GM11168 (cell line): ENCODE data around the gene PDCL3.

Source experiments
- in situ Hi-C: fragments of 300-500 bp; cut with MboI; formaldehyde crosslinking; loops from one replicate; pipeline ENCODE4 v1.12.0; 2022; ENCODE audit warnings: low sequenced_read_pairs; ENCODE audit not compliant: unreplicated experiment

The PDCL3 gene

GRCh38 chr2:100562613-100563406 is at the start of gene PDCL3:
PDCL3 (plus strand) TSS chr2:100562993; CDS start chr2:100563068, 75 bp downstream.
- in situ Hi-C loops = no loop called here

- in situ Hi-C loops = no loop called here
Measured at GRCh38 chr2:100513650-100514049, 49.1 kb upstream of the PDCL3 start.

- in situ Hi-C loops = no loop called here
Measured at GRCh38 chr2:100517556-100517955, 45.2 kb upstream of the PDCL3 start.

GRCh38 chr2:100518801-100519200 is 44.0 kb upstream of the PDCL3 start:
- in situ Hi-C loops = no loop called here

GRCh38 chr2:100520224-100520623 is 42.6 kb upstream of the PDCL3 start:
- in situ Hi-C loops = no loop called here

- in situ Hi-C loops = no loop called here
Measured at GRCh38 chr2:100522430-100522829, 40.4 kb upstream of the PDCL3 start.

- in situ Hi-C loops = no loop called here
Measured at GRCh38 chr2:100524331-100524730, 38.5 kb upstream of the PDCL3 start.

GRCh38 chr2:100526868-100527267 is 35.9 kb upstream of the PDCL3 start:
- in situ Hi-C loops = no loop called here

GRCh38 chr2:100527440-100528015 is 35.3 kb upstream of the PDCL3 start:
- in situ Hi-C loops = no loop called here

- in situ Hi-C loops = no loop called here
Measured at GRCh38 chr2:100529176-100529575, 33.6 kb upstream of the PDCL3 start.

GRCh38 chr2:100529900-100530299 is 32.9 kb upstream of the PDCL3 start:
- in situ Hi-C loops = no loop called here

- in situ Hi-C loops = no loop called here
Measured at GRCh38 chr2:100535855-100536254, 26.9 kb upstream of the PDCL3 start.

GRCh38 chr2:100537918-100538317 is 24.9 kb upstream of the PDCL3 start:
- in situ Hi-C loops = no loop called here

- in situ Hi-C loops = no loop called here
Measured at GRCh38 chr2:100539221-100539620, 23.6 kb upstream of the PDCL3 start.

GRCh38 chr2:100541404-100541803 is 21.4 kb upstream of the PDCL3 start:
- in situ Hi-C loops = no loop called here

- in situ Hi-C loops = no loop called here
Measured at GRCh38 chr2:100542418-100542817, 20.4 kb upstream of the PDCL3 start.

- in situ Hi-C loops = no loop called here
Measured at GRCh38 chr2:100544911-100545596, 17.7 kb upstream of the PDCL3 start.

- in situ Hi-C loops = no loop called here
Measured at GRCh38 chr2:100546469-100546868, 16.3 kb upstream of the PDCL3 start.

GRCh38 chr2:100548771-100549170 is 14.0 kb upstream of the PDCL3 start:
- in situ Hi-C loops = no loop called here

GRCh38 chr2:100551303-100551702 is 11.5 kb upstream of the PDCL3 start:
- in situ Hi-C loops = no loop called here

- in situ Hi-C loops = no loop called here
Measured at GRCh38 chr2:100554798-100555407, 7.9 kb upstream of the PDCL3 start.
